Central memory CD8-positive, alpha-beta T cell (primary cell): Measurements from ENCODE around the gene ALOX5.

Source experiments
- ATAC-seq: fragments of 150-1000 bp; cut with Tn5 transposase; replicated peaks from 2 replicates; pipeline ENCODE4 v1.10.0; 2022; ENCODE audit warnings: mild to moderate bottlenecking, moderate FRiP score, moderate number of reproducible peaks; ENCODE audit not compliant: poor library complexity, severe bottlenecking; ENCODE audit errors: extremely low read depth
- DNase-seq, 2 donors: peaks; one replicate each; pipeline ENCODE4 v3.0.0; 2021; ENCODE audit warnings: low spot score in 2 of 2
- H3K27ac Mint-ChIP-seq: one replicate; pipeline ENCODE4 v1.8.0; 2022; ENCODE audit warnings: low read depth, mild to moderate bottlenecking, moderate library complexity, mixed read lengths
- H3K27me3 Mint-ChIP-seq: one replicate; pipeline ENCODE4 v1.8.0; 2022; ENCODE audit warnings: mixed read lengths
- H3K36me3 Mint-ChIP-seq: one replicate; pipeline ENCODE4 v1.8.0; 2022; ENCODE audit warnings: mild to moderate bottlenecking, moderate library complexity, mixed read lengths; ENCODE audit not compliant: insufficient read depth
- H3K4me1 Mint-ChIP-seq: one replicate; pipeline ENCODE4 v1.8.0; 2022; ENCODE audit warnings: mixed read lengths
- H3K4me3 Mint-ChIP-seq: one replicate; pipeline ENCODE4 v1.8.0; 2022; ENCODE audit warnings: mild to moderate bottlenecking, moderate library complexity, mixed read lengths
- H3K9me3 Mint-ChIP-seq: one replicate; pipeline ENCODE4 v1.8.0; 2022; ENCODE audit warnings: mixed read lengths

ALOX5 gene

GRCh38 chr10:45439365-45439764 is 65.3 kb downstream of the ALOX5 start:
- H3K36me3 Mint-ChIP-seq: peaks cover 6% of the 10 kb centered on the region
- peaks cover 41% of the 10 kb centered on the region for H3K27me3 Mint-ChIP-seq
- H3K27ac Mint-ChIP-seq: no peak overlapping the region
- DNase-seq: no peak
- no peak overlapping the region for H3K4me3 Mint-ChIP-seq
- ATAC-seq: no peak
- no peaks in the 10 kb centered on the region for H3K9me3 Mint-ChIP-seq
- H3K4me1 Mint-ChIP-seq: no peaks in the 10 kb centered on the region

GRCh38 chr10:45439873-45440272 is 65.9 kb downstream of the ALOX5 start:
- no peak overlapping the region for H3K4me3 Mint-ChIP-seq
- peaks cover 6% of the 10 kb centered on the region for H3K36me3 Mint-ChIP-seq
- no peak for DNase-seq
- no peaks in the 10 kb centered on the region for H3K9me3 Mint-ChIP-seq
- H3K27me3 Mint-ChIP-seq: peaks cover 41% of the 10 kb centered on the region
- H3K27ac Mint-ChIP-seq: no peak overlapping the region
- H3K4me1 Mint-ChIP-seq: no peaks in the 10 kb centered on the region
- ATAC-seq: no peak

- peaks cover 6% of the 10 kb centered on the region for H3K36me3 Mint-ChIP-seq
- H3K9me3 Mint-ChIP-seq: no peaks in the 10 kb centered on the region
- no peak overlapping the region for H3K27ac Mint-ChIP-seq
- peaks cover 41% of the 10 kb centered on the region for H3K27me3 Mint-ChIP-seq
- no peak for ATAC-seq
- H3K4me3 Mint-ChIP-seq: no peak overlapping the region
- no peak for DNase-seq
- H3K4me1 Mint-ChIP-seq: no peaks in the 10 kb centered on the region
Measured at GRCh38 chr10:45440511-45441062, 66.6 kb downstream of the ALOX5 start.

DNA sequence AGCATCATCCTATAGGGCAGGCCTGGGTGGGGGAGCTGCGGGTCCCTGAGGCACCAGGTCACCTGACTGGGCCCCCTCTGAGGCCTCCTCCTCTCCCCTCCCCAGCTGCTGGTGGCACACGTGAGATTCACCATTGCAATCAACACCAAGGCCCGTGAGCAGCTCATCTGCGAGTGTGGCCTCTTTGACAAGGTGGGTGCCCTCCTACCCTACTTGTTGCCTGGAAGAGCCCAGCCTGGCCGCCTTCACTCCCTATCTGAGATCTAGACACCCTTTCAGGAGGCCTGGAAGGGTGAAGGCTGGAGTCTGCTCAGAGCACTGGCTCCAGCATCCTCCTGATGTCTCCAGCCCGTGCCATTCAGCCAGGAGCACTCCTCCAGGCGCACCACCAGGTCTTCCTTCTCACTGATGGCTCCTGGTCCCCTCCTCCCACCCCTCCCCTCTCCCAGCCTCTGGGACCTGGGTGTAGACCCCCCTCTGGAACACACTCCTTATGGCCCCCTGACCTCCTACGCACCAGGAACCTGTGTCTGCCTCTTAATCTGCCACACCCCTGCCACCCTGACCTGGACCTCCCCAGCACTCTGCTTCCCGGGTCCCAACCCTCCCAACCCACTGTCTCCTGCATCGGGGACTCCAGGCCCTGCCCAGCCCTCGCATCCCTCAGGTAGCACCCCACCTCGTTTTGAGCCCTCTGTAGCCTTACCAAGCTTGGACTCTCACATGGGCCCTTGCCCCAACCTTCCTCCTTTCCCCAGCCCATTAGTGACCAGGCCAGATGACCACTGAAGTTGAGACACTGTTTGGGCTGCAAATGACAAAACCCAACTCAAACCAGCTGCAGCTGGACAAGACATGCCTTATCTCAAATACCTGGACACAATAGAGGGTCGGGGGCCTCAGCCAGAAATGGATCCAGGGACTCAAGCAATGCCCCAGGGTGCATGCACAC is 67.5 kb downstream of the ALOX5 start:
- peaks cover 6% of the 10 kb centered on the region for H3K36me3 Mint-ChIP-seq
- ATAC-seq (no peak), DNase-seq (no peak)
- H3K4me3 Mint-ChIP-seq: no peak overlapping the region
- no peak overlapping the region for H3K27ac Mint-ChIP-seq
- no peaks in the 10 kb centered on the region for H3K9me3 Mint-ChIP-seq
- no peaks in the 10 kb centered on the region for H3K4me1 Mint-ChIP-seq
- peaks cover 41% of the 10 kb centered on the region for H3K27me3 Mint-ChIP-seq

- H3K27me3 Mint-ChIP-seq: peaks cover 41% of the 10 kb centered on the region
- no peak for DNase-seq
Measured at GRCh38 chr10:45442251-45442650, 68.2 kb downstream of the ALOX5 start.

DNA sequence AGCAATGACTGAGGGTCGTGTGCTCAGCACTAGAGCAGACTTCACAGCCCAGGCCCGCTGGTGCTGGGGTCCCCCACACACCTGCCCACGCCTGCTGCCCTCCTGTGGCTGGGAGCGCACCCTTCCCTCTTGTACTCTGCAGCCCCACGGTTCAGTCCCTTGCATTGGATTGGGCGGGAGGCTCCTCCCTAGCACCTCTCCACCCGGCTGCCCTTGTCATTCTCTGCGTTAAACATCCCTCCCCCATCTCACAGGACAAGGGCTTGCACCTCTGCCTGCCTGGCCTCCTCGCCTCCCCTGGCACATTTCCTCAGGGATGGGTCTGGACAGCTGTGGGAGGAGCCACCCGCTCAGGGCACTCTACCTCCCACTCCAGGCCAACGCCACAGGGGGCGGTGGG is 68.6 kb downstream of the ALOX5 start:
- DNase-seq (no peak), ATAC-seq (no peak)
- H3K27me3 Mint-ChIP-seq: peaks cover 40% of the 10 kb centered on the region
- no peak overlapping the region for H3K4me3 Mint-ChIP-seq
- H3K36me3 Mint-ChIP-seq: peaks cover 6% of the 10 kb centered on the region
- no peak overlapping the region for H3K27ac Mint-ChIP-seq
- no peaks in the 10 kb centered on the region for H3K4me1 Mint-ChIP-seq
- no peaks in the 10 kb centered on the region for H3K9me3 Mint-ChIP-seq

More at GRCh38 chr10:45442251-45442650, 68.2 kb downstream of the ALOX5 start:
- Mint-ChIP-seq H3K27ac (no peak overlapping the region), H3K36me3 (peaks cover 6% of the 10 kb centered on the region), H3K4me1 (no peaks in the 10 kb centered on the region), H3K4me3 (no peak overlapping the region), H3K9me3 (no peaks in the 10 kb centered on the region)
- no peak for ATAC-seq

GRCh38 chr10:45443101-45444009 is 69.3 kb downstream of the ALOX5 start:
- H3K36me3 Mint-ChIP-seq: peaks cover 6% of the 10 kb centered on the region
- H3K4me3 Mint-ChIP-seq: no peak overlapping the region
- H3K27me3 Mint-ChIP-seq: peaks cover 33% of the 10 kb centered on the region
- no peaks in the 10 kb centered on the region for H3K9me3 Mint-ChIP-seq
- no peak for DNase-seq
- no peak for ATAC-seq
- no peaks in the 10 kb centered on the region for H3K4me1 Mint-ChIP-seq
- H3K27ac Mint-ChIP-seq: no peak overlapping the region

- no peaks in the 10 kb centered on the region for H3K4me1 Mint-ChIP-seq
- H3K9me3 Mint-ChIP-seq: no peaks in the 10 kb centered on the region
- peaks cover 26% of the 10 kb centered on the region for H3K27me3 Mint-ChIP-seq
- DNase-seq (no peak), ATAC-seq (no peak)
- H3K36me3 Mint-ChIP-seq: peaks cover 4% of the 10 kb centered on the region
- no peak overlapping the region for H3K4me3 Mint-ChIP-seq
- no peak overlapping the region for H3K27ac Mint-ChIP-seq
Measured at GRCh38 chr10:45444022-45444421, 70.0 kb downstream of the ALOX5 start.

DNA sequence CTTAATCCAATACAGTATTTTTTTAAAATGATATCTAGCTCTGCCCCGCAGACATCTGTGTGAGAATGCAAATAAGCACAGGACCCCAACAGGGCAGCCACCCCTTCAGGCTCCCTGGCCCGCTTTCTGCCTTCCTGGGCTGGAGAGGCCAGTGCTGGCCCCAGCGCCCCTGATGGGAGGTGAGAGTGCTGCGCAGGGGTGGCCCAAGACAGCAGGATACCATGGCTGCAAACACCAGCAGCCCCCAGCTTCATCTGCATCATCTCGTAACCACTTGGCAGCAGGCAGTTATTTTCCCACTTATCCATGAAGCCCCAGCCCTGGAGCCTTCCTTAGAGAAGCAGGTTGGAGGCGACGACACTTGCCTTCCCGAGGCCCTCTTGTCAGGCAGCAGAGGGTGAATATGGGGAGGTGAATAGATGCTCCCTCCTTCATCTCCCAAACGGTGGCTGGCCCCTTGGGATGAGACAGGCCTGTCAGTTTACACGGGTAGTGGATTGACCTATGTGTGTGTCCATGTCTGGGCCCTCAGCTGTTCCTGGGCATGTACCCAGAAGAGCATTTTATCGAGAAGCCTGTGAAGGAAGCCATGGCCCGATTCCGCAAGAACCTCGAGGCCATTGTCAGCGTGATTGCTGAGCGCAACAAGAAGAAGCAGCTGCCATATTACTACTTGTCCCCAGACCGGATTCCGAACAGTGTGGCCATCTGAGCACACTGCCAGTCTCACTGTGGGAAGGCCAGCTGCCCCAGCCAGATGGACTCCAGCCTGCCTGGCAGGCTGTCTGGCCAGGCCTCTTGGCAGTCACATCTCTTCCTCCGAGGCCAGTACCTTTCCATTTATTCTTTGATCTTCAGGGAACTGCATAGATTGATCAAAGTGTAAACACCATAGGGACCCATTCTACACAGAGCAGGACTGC is 71.2 kb downstream of the ALOX5 start:
- H3K4me3 Mint-ChIP-seq: no peak overlapping the region
- no peaks in the 10 kb centered on the region for H3K9me3 Mint-ChIP-seq
- ATAC-seq (no peak), DNase-seq (no peak)
- H3K4me1 Mint-ChIP-seq: no peaks in the 10 kb centered on the region
- no peak overlapping the region for H3K27ac Mint-ChIP-seq
- H3K36me3 Mint-ChIP-seq: peaks cover 4% of the 10 kb centered on the region
- peaks cover 14% of the 10 kb centered on the region for H3K27me3 Mint-ChIP-seq

DNA sequence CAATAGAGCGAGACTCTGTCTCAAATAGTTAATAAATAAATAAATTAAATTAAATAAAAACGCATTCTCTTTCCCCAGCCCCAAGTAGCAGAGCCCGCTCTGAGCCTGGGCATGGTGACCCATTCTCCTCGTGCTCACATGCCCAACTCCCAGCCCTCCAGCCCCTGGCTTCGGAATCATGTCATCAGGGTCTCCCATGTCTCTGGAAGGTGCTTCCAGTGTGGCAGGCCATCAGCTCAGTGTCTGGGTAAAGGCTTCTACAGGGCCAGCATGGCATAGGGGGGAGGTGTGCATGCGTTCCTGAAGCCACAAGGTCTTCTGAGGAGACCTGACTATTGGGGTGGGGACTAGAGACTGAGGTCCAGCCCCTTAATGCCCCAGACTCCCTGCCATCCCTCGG is 72.8 kb downstream of the ALOX5 start:
- peaks cover 4% of the 10 kb centered on the region for H3K36me3 Mint-ChIP-seq
- H3K27me3 Mint-ChIP-seq: no peaks in the 10 kb centered on the region
- H3K27ac Mint-ChIP-seq: no peak overlapping the region
- DNase-seq (no peak), ATAC-seq (no peak)
- H3K9me3 Mint-ChIP-seq: no peaks in the 10 kb centered on the region
- no peak overlapping the region for H3K4me3 Mint-ChIP-seq
- H3K4me1 Mint-ChIP-seq: no peaks in the 10 kb centered on the region

DNA sequence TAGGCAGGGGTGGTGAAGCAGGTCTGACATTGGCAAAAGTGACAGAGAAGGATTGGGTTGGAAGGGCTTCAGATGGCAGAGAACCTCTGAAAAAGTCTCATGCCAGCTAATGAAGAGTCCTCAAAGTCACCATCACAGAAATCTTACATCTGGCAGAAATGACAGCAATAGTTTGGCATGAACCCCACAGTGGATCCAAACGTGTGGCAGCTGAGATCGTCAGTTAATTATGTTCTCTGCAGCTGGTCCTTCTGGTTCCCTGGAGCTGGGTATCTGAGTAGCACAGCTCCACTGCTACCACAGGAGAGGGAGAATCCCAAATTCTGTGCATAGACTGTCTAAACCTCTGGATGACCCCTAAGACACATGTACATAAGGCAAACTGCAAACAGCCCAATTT is 73.4 kb downstream of the ALOX5 start:
- Mint-ChIP-seq H3K4me3 (no peak overlapping the region), H3K9me3 (no peaks in the 10 kb centered on the region), H3K27me3 (no peaks in the 10 kb centered on the region), H3K4me1 (no peaks in the 10 kb centered on the region), H3K27ac (no peak overlapping the region), H3K36me3 (peaks cover 4% of the 10 kb centered on the region)
- DNase-seq (no peak), ATAC-seq (no peak)

- DNase-seq (no peak), ATAC-seq (no peak)
- Mint-ChIP-seq H3K4me1 (no peaks in the 10 kb centered on the region), H3K9me3 (no peaks in the 10 kb centered on the region), H3K4me3 (no peak overlapping the region), H3K27me3 (no peaks in the 10 kb centered on the region), H3K27ac (no peak overlapping the region), H3K36me3 (peaks cover 5% of the 10 kb centered on the region)
Measured at GRCh38 chr10:45450866-45451265, 76.8 kb downstream of the ALOX5 start.
